ENCODE results near the gene MND1.

DNA sequence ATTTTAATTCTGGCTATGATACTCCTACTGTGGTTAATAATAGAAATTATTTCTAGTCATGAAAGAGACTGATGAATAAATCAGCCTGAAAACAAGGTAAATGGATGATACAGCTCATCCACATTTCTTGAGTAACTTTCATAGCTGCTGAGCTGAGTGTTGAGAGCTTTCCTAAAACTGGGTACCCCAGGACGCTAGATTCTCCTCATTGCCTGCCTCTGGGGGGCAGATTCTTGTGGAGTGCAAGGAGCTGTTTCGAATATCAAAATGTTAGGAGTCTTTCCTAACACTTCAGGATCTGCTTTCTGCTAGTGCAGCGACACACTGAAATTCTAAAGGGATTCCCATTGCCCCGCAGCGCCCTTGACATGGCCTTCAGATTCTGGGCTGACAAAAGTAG is 2.1 kb downstream of the MND1 start:
- TF ChIP-seq SUZ12 (IDR thresholded peaks at IDR 0.05; ENCODE audit: extremely low read depth, insufficient read depth, insufficient read length), result no peak
- TF ChIP-seq YY1 (IDR thresholded peaks at IDR 0.05; ENCODE audit: insufficient read depth, insufficient read length), result no peak
- no peak for TF ChIP-seq ZNF274 (IDR thresholded peaks at IDR 0.05; ENCODE audit: low read depth, low read length)

Measured in NT2/D1 (cell line).